ENCODE data around the gene PRM1. TPM values are rescaled to one million over a fixed set of nuclear protein-coding genes. Genes with fewer than 3 reads are reported as not detected.
A peak's percentile ranks its signal among the peaks of the same experiment; 100 is the strongest.

The PRM1 gene
- polyA plus RNA-seq, 10 donors, result not detected

- no peak for DNase-seq
These were observed 7.3 kb downstream of the PRM1 start for GRCh38 chr16:11273721-11274324.

DNA sequence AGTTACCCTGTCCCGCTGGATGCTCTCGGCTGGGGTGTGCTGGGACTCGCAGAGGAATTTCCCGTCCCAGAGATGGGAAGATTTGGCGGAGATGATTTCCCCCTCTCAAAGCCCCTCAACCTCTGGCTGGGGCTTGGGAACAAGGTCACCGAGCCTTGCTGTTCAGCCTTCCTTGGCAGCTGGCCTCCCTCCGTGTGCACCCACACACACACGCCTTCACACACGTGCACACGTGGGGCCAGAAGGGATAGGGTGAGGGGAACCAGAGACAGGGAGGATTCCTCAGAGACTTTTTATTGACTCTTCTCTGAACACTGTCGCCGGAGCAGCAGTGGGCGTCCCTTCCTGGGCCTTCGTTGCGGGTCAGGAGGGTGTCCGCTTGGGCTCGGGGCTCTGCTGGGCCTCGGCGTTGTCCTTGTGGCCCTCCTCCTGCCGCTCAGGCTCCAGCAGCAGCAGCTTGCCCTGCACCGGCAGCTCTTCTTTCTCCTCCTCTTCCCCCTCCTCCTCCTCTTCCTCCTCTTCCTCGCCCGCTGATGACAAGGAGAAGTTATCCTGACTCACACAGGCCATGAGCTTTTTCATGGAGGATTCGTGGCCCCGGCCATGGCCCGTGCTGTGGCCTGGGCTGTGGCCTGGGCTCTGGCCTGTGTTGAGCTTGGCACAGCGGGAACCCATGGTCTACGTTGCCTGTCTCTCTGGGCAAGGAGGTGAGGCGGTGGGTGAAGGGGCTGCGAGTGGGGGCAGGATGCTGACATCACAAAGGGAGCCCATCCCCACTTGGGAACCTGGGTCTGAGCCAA is 8.0 kb downstream of the PRM1 start, which contains the start of gene PRM3:
Gene PRM3, minus strand, starts transcription at position 709 of the 800 bp plus-strand sequence. Its CDS starts 34 bp downstream, at position 675.
- no peak for DNase-seq

GRCh38 chr16:11272484-11272883 is 8.6 kb downstream of the PRM1 start:
- no peak for DNase-seq

GRCh38 chr16:11271610-11272009 is 9.5 kb downstream of the PRM1 start:
- DNase-seq, result no peak

DNA sequence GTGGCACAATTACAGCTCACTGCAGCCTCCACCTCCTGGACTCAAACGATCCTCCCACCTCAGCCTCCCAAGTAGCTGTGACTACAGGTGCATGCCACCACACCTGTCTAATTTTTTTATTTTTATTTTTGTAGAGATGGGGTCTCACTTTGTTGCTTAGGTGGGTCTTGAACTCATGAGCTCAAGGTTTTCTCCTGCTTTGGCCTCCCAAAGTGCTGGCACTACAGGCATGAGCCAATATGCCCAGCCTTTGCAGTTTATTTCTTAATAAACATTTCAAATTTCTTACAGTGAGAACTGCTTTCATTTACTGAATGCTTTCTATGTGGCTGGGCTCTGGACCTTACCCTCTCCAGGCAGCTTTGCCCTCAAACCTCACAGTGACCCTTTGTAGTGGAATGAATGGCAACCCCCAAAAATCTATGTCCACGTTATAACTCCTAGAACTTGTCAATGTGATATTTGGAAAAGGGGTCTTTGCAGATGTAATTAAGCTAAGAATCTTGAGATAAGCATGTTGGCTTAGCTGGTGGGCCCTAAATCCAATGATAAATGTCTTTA is 10.4 kb downstream of the PRM1 start:
- no peak for DNase-seq

- no peak for DNase-seq
These were observed 12.2 kb downstream of the PRM1 start, which contains the start of gene TNP2 for GRCh38 chr16:11268921-11269375. TSS of gene TNP2 (minus strand) at chr16:11269325. CDS start at chr16:11269262, 63 bp downstream.

DNA sequence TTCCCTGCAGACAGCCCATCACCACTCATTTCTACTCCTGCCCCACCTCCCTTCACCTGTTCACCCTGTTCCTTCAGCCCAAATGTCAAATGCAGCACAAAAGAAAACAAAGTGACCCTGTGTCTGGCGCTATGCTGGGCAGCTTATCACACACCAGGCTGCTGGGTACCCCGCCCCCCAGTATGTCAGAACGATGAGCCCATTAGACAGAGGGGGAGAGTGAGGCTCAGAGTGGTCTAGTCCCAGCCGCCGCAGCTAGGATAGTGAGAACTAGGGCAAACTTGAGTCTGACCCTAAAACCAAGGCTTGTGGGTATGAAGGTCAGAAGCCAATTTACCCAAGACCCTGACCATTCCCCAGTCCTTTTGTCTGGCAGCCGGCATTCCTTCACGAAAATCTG is 16.0 kb downstream of the PRM1 start:
- DNase-seq, result no peak

- DNase-seq, result no peak
These were observed 16.8 kb downstream of the PRM1 start for GRCh38 chr16:11264155-11264832.

GRCh38 chr16:11263737-11264136 is 17.4 kb downstream of the PRM1 start:
- DNase-seq, result no peak

- no peak for DNase-seq
These were observed 18.2 kb downstream of the PRM1 start for GRCh38 chr16:11262915-11263314.

DNA sequence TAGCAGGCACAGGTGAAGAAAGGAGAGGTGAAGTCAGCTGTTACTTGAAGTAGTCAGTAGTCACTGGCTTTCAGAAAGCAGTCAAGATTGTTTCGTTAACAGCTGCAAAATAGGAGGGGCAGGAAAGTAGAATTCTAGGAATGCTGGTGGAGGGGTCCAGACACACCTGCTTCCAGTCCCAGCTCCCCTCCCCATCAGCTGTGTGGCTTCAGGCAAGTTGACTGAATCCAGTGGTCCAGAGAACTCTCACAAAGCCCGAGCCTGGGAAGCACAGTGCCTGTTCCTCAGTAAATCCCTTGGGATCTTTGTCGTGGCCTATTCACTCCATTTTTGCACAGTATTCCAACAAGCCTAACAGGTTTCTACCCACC is 20.5 kb downstream of the PRM1 start:
- no peak for DNase-seq

DNA sequence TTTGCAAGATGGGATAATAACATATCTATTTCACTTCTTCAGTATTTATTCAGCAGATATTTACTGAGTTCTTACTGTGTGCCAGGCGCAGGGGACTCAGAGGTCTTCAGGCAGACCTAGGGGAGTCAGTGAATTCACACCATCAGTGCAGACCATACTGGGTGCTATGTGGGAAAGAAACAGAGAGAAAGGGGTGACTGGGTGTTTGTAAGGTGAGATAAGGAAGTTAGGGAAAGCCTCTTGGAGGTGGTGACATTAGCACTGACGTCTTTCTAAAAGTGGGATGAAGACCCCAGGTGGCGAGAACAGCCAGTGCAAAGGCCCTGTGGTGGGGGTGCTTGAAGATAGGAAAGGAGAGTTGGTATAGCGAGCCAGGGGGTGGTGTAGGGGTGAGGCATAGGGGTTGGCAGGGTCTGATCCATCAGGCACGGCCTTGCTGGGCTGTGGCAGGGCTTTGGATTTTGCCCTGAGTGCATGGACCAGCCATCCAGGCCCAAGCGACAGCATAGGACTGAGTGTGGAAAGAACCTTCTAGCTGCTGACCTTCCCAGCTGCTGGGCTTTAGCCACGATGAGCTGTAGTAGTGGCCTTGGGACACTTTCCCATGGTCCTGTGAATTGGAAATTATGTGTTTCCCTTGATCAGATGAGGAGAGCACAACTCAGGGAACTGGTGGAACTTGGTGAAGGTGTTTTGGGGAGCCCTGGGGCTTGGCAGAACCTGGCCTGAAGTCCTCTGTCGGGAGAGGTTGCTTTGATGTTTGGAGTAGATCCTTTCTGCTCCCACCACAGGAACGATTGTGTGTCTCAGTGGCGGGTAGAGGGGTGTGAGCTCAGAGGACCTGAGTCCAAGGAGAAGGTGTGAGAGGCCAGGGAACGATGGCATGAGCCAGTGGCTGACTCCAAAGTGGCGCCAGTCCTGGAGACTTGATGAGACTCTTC is 21.2 kb downstream of the PRM1 start:
- DNase-seq, result no peak

GRCh38 chr16:11258553-11259492 is 22.3 kb downstream of the PRM1 start:
- peak in 1 of 3 donors; percentile 56 for DNase-seq

GRCh38 chr16:11257131-11257938 is 23.8 kb downstream of the PRM1 start:
- DNase-seq, result peak; percentile 81 to 92 (median 84)

GRCh38 chr16:11256661-11257130 is 24.4 kb downstream of the PRM1 start:
- DNase-seq, result peak in 2 of 3 donors; percentile 58 to 86

DNA sequence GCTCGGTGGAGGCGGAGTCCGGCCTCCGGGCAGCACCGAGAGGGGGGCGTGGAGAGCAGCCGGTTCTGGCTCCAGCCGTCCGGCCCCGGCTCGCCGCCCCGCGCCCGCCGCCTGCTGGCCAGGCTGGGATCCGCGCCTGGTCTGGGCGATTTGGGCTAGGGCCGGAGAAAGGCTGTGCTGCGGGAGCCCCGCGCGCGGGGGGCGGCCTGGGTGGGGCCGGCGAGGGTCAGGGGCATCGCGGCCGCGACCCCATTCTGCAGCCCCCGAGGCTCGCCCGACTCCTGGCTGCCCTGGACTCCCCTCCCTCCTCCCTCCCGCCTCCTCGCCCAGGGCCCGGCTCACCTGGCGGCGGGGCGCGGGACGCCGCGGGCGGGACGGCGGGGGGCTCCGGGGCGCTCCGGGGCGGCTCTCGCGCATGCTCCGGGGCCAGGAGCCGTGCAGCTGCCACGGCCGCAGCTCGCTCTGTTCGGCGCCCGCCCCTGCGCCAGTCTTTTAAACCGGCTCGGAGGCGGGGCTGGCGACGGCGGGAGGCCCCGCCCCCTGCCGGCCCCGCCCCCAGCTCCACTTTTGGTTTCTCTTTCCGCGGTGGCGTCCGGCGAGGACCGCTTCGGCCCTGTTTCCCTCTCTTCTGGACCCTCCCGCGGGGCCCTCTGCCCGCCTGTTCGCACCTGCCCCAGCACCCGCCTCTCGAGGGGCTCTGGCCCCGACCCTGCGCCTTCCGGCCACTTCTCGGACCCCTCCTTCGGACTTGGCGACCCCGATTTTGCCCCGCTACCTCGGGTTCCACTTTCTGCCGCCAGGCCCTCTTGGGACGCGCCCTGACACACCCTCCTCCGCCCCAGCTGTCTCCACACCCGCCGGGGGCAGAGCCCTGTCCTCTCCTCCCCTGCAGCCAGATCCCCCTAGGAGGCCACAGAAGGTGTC is 25.1 kb downstream of the PRM1 start, which contains the start of gene SOCS1:
Gene SOCS1, minus strand, starts transcription at position 468 of the 924 bp plus-strand sequence. CDS start 726 bp downstream, outside the sequence.
- DNase-seq, result peak; percentile 90 to 96 (median 90)

All from muscle of back (tissue), 11 donors.